AG10803 (cell line): Measurements from ENCODE around the gene DYNC1LI2.
A peak's percentile ranks its signal among the peaks of the same experiment; 100 is the strongest.

ENCODE experiments used
- DNase-seq: peaks from one replicate; pipeline ENCODE4 v3.0.0; 2010; ENCODE audit warnings: low read depth
- H3K4me3 ChIP-seq: 2 replicates; pipeline ENCODE4 v1.5.1; 2011; ENCODE audit warnings: mild to moderate bottlenecking, low read length, control low read depth
- CTCF ChIP-seq: conservative IDR thresholded peaks from 2 replicates; pipeline ENCODE4 v1.5.1; 2011; ENCODE audit warnings: mild to moderate bottlenecking, low read length, control low read depth, inconsistent platforms

DYNC1LI2 gene

DNA sequence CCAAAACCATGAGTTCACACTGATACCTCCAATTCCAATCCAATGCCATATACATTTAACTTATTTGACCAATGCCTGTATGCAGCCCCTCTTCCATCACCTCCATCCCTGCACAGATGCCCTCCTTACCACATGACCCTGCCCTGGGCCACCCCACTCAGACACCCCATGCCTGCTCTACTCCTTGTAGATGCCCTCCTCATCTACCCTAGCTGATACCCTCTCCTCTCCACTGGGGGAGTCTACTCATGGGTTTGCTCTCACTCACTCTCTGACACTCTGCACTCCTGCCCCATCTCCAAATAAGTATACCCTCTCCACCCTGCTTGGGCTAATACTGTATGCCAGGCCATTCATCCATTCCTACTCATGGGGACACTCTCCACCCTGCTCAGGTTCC lies 38.9 kb downstream of the DYNC1LI2 start:
- DNase-seq = no peak
- TF ChIP-seq CTCF = no peak
- no peak overlapping the region for H3K4me3 ChIP-seq

- TF ChIP-seq CTCF = no peak
- DNase-seq = no peak
- no peak overlapping the region for H3K4me3 ChIP-seq
Observed at GRCh38 chr16:66711581-66711980, 39.8 kb downstream of the DYNC1LI2 start.

DNA sequence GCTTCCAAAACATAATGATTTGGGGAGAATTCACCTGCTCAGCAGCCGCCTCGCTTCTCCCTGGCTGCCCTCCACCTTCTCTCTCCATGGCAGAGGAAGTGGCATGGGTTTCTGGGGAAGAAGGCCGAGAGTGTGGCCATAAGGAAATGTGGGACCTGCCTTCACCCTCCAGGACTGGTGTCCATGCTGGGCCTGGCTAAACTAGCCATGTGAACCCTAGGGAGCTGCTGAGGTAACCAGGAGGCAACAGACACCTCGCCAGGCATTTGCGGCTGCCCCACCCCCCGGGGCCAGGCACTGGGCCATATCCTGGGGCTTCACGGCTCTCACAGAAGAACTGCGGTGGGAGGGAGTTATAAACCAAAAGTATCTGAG lies 44.9 kb downstream of the DYNC1LI2 start:
- DNase-seq = no peak
- H3K4me3 ChIP-seq = no peak overlapping the region
- TF ChIP-seq CTCF = no peak

DNA sequence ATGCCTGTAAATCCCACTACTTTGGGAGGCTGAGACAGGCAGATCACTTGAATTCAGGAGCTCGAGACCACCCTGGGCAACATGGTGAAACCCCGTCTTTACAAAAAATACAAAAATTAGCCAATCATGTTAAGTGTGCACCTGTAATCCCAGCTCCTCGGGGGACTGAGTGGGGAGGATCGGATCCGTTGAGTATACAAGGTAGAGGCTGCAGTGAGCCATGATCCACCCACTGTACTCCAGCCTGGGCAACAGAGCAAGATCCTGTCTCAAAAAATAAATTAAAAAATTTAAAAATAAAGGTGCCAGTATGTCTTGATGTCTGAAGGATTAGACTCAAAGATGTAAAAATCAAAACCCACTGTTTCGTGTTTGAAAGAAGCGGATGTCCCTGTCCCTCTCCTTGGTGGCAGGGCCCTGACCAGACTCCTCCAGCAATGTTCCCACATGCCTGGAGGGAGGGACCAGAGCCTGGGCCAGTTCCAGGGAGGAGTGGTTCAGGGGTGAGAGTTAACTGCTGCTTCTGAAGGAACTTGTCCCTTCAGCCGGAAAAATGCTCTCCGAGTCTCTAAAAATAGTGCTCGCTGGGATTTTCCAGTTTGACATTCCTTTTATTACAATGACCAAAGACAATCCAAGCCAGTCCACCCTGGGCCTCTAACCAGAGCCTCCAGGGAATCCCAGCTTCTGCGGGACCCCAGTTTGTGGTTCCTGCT lies 45.5 kb downstream of the DYNC1LI2 start:
- no peak overlapping the region for H3K4me3 ChIP-seq
- no peak for TF ChIP-seq CTCF
- peak; percentile 49 for DNase-seq

DNA sequence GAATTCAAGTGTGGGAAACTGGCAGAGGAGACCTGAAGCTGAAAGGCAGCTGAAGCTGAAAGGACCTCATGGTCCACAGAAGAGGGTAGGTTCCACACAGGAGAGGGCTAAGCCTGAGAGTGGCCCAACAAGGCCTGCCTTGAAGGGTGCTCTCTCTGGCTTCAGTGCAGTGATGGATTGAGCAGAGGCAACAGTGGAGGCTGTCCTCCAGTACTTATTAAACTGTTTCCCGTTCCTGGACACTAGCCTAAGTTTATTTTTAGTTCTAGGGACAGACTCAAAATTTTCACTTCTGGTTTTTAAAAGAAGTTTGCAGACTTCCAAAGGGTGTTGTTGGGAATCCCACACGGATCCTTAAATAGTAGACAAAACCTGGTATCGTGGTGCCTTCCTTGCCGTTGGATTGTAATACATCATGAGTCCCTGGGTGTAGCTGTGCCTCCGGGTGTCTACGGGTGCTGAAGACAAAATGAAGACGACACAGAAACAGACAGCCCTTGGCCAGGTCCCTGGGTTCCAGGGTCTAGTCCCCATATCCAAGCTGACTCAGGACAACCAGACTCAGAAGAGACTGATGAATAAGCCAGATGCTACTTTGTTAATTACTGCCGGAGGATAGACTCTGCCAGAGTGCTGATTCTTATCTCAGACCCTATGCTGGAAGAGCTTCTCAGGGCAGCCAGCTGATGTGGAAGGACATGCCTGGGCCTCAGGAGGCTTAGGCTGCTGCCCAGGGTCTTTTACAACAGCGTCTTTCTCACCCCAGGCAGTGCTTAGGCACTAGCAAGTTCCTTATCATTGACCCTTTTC lies 47.8 kb downstream of the DYNC1LI2 start:
- H3K4me3 ChIP-seq = no peak overlapping the region
- TF ChIP-seq CTCF = no peak
- DNase-seq = peak; percentile 19

- no peak overlapping the region for H3K4me3 ChIP-seq
- no peak for TF ChIP-seq CTCF
- DNase-seq = no peak
Observed at GRCh38 chr16:66701516-66701915, 49.9 kb downstream of the DYNC1LI2 start.

DNA sequence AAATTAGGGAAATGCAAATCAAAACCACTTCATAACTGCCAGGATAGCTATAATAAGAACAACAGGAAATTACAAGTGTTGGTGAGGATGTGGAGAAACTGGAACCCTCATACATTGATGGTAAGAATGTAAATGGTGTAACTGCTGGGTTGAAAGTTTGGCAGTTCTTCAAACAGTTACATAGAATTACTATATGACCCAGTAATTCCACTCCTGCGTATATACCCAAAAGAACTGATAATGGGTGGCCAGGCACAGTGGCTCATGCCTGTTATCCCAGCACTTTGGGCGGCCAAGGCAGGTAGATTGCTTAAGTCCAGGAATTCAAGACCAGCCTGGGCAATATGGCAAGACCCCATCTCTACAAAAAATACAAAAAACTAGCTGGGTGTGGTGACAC lies 50.4 kb downstream of the DYNC1LI2 start:
- no peak for DNase-seq
- TF ChIP-seq CTCF = no peak
- no peak overlapping the region for H3K4me3 ChIP-seq
